ENCODE data around the gene SRBD1.

The SRBD1 gene

GRCh38 chr2:45636008-45636407 is 24.9 kb upstream of the SRBD1 start:
- no peak for DNase-seq (ENCODE audit: low read depth in 2 of 2)

GRCh38 chr2:45634223-45634622 is 23.2 kb upstream of the SRBD1 start:
- no peak for DNase-seq (ENCODE audit: low read depth in 2 of 2)

- DNase-seq (ENCODE audit: low read depth in 2 of 2) = no peak
These were observed 20.9 kb upstream of the SRBD1 start for GRCh38 chr2:45631955-45632354.

- DNase-seq (ENCODE audit: low read depth in 2 of 2) = no peak
These were observed 20.3 kb upstream of the SRBD1 start for GRCh38 chr2:45631319-45631718.

- no peak for DNase-seq (ENCODE audit: low read depth in 2 of 2)
These were observed 18.9 kb upstream of the SRBD1 start for GRCh38 chr2:45629971-45630370.

- no peak for DNase-seq (ENCODE audit: low read depth in 2 of 2)
These were observed 16.8 kb upstream of the SRBD1 start for GRCh38 chr2:45627911-45628310.

GRCh38 chr2:45626387-45627221 is 15.5 kb upstream of the SRBD1 start:
- DNase-seq (ENCODE audit: low read depth in 2 of 2) = no peak

GRCh38 chr2:45625824-45626223 is 14.8 kb upstream of the SRBD1 start:
- no peak for DNase-seq (ENCODE audit: low read depth in 2 of 2)

GRCh38 chr2:45623098-45623497 is 12.0 kb upstream of the SRBD1 start:
- no peak for DNase-seq (ENCODE audit: low read depth in 2 of 2)

- no peak for DNase-seq (ENCODE audit: low read depth in 2 of 2)
These were observed 11.4 kb upstream of the SRBD1 start for GRCh38 chr2:45622336-45623075.

GRCh38 chr2:45617496-45617895 is 6.4 kb upstream of the SRBD1 start:
- no peak for DNase-seq (ENCODE audit: low read depth in 2 of 2)

GRCh38 chr2:45616658-45617411 is 5.8 kb upstream of the SRBD1 start:
- no peak for DNase-seq (ENCODE audit: low read depth in 2 of 2)

GRCh38 chr2:45614871-45615415 is 3.9 kb upstream of the SRBD1 start:
- no peak for DNase-seq (ENCODE audit: low read depth in 2 of 2)

- no peak for DNase-seq (ENCODE audit: low read depth in 2 of 2)
These were observed 3.3 kb upstream of the SRBD1 start for GRCh38 chr2:45614330-45614729.

GRCh38 chr2:45612731-45613130 is 1.7 kb upstream of the SRBD1 start:
- DNase-seq (ENCODE audit: low read depth in 2 of 2) = no peak

GRCh38 chr2:45612285-45612684 is 1.2 kb upstream of the SRBD1 start:
- DNase-seq (ENCODE audit: low read depth in 2 of 2) = no peak

- DNase-seq (ENCODE audit: low read depth in 2 of 2) = peak; percentile 5 to 17
These were observed 617 bp downstream of the SRBD1 start for GRCh38 chr2:45610281-45611019.

GRCh38 chr2:45607701-45608100 is 3.4 kb downstream of the SRBD1 start:
- no peak for DNase-seq (ENCODE audit: low read depth in 2 of 2)

- DNase-seq (ENCODE audit: low read depth in 2 of 2) = no peak
These were observed 4.3 kb downstream of the SRBD1 start for GRCh38 chr2:45606796-45607195.

- DNase-seq (ENCODE audit: low read depth in 2 of 2) = no peak
These were observed 6.0 kb downstream of the SRBD1 start for GRCh38 chr2:45605116-45605515.

- no peak for DNase-seq (ENCODE audit: low read depth in 2 of 2)
These were observed 8.4 kb downstream of the SRBD1 start for GRCh38 chr2:45602624-45603023.
